H1 (cell line): ENCODE data around the gene LCN15. TPM values are rescaled to one million over a fixed set of nuclear protein-coding genes. Genes with fewer than 3 reads are reported as not detected.

Experiments
- CHD7 ChIP-seq: fragments of 300-600 bp; sonication (generic); IDR thresholded peaks from 2 replicates; pipeline ENCODE4 v1.7.1; 2012; ENCODE audit warnings: low read length, moderate library complexity, mild to moderate bottlenecking, inconsistent platforms; ENCODE audit not compliant: insufficient replicate concordance
- SP4 ChIP-seq: IDR thresholded peaks from 2 replicates; pipeline ENCODE4 v1.6.1; 2012; ENCODE audit warnings: low read length, inconsistent platforms
- polyA plus RNA-seq, 7 experiments: library from polyadenylated mRNA; depleted of rRNA in 3 of 7; stranded (reverse) in 5 of 7; unstranded in 2 of 7; fragments of >200 nt in 5 of 7; fragments of 200-250 nt in 2 of 7; gene quantifications; 1 replicate in 5 of 7; 2 replicates in 1 of 7; 4 replicates in 1 of 7; pipeline versions ENCODE4 v1.2.1 to v1.2.3, GENCODE V29; 2011 to 2013; ENCODE audit warnings: missing spikeins in 2 of 7, mixed read lengths in 2 of 7
- total RNA-seq: library from RNA; stranded (reverse); fragmentation: NEBNext Ultra II Directional; extraction: Animal tissue kit (Norgen Biotek cat#: 25700); gene quantifications from 2 replicates; pipeline ENCODE4 v1.2.1, GENCODE V29; 2021

LCN15 gene
- total and polyA plus RNA-seq, 2 of the 8 experiments (the other 6 are each of a cell fraction or from before 2014, with no cell fraction given) = 0.08 to 0.47 TPM

- no peak for TF ChIP-seq CHD7
- no peak for TF ChIP-seq SP4
Measured at GRCh38 chr9:136808806-136809158, 44.5 kb upstream of the LCN15 start (continued).
